LNCAP (cell line): Measurements from ENCODE around the gene STKLD1.

Source experiments
- CTCF ChIP-seq: fragments of 450-650 bp; IDR thresholded peaks from 2 replicates; pipeline ENCODE4 v1.5.1; 2017; ENCODE audit warnings: mild to moderate bottlenecking

The STKLD1 gene

DNA sequence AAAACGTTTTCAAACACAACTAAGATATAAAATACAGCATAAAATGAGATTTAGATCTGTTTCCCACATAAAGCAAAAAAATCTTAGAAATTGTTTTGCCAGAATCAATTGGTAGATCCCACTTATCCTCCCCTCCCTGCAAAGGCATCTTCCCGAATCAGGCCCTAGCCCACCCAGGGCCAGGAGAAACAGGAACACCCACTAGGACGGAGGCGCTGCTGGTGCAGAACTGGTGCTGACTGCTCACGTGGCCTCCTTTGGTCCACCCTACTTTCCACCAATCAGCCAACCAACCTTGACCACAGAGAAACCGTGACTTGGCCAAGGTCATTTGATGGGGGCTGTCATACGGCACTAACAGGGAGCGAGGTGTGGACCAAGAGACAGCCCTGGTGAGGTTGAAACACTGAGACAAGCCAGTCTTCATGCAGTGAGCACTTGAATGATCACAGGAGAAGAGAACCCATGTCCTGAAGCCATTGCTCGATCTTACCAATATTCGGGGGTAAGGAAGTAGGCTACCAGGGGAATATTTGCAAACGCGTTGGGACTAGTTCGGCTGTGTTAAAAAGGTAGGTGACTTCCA, 14.6 kb upstream of the STKLD1 start:
- no peak for TF ChIP-seq CTCF

DNA sequence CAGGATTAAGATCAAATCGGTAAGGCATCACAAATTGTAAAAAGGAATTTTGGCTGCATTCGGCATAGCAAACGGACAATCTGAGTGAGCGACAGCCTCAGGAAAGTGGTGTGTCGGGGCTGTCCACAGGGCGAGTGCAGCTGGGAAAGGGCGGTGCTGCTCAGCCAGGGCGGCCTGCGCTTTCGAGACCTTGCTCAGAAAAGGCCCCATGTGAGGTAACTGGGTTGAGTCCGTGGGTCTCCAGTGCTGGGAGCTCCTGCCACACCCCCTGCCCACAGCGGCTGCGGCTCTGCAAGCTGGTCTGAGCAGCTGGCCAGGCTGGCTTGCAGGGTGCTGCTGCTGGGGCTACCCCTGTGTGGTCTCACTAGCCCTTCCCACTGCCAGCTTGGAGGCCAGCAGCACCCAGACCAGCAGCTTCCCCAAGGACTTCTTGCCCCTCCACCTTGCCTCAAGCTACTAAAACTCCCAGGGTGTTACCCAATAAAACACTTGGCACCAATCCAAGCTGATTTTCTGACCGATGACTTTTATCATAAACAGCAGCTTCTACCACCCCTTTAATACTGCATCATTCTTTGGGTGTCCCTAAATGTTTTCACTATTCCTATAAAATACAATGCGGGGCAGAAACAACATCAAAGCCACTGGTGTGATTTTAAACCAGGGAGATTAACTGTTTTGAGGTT, 13.7 kb upstream of the STKLD1 start:
- no peak for TF ChIP-seq CTCF

DNA sequence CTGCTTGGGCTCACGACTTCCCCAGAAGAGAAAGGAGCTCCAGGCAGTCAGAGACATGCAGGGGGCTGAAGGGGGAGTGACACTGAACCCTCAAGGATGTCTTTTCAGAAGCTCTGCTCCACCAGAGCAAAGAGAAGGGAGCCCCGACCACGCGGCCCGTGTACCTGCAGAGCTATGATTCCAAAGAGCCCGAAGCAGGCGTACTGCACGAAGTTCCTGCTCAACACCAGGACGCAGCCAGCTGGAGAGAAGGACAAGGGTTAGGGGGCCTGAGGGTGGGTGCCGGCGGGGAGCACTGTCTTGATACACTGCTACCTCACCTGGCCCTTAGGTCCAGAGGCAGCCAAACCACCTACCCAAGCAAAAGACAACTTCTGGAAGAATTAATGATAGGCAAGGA, 9.7 kb upstream of the STKLD1 start:
- no peak for TF ChIP-seq CTCF

DNA sequence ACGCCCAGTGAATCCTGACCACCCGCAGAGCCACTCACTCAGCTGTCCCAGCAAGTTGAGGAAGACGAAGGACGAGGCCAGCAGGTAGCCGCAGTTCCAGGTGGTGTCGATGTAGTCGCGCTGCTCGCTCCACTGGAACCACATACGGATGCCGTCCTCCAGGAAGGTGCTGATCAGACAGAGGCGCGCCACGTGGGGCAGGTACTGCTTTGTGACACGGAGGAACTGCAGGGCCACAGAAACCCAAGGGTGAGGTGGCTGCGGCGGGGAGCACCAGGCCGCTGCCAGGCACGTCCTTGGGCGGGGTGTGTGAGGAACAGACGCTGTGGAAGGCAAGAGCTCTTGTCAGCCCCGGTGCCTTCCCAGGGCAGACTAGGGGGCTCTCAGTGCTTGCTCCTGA, 8.9 kb upstream of the STKLD1 start:
- TF ChIP-seq CTCF, result no peak

- no peak for TF ChIP-seq CTCF
Observed at GRCh38 chr9:133367778-133368177, 8.4 kb upstream of the STKLD1 start.

DNA sequence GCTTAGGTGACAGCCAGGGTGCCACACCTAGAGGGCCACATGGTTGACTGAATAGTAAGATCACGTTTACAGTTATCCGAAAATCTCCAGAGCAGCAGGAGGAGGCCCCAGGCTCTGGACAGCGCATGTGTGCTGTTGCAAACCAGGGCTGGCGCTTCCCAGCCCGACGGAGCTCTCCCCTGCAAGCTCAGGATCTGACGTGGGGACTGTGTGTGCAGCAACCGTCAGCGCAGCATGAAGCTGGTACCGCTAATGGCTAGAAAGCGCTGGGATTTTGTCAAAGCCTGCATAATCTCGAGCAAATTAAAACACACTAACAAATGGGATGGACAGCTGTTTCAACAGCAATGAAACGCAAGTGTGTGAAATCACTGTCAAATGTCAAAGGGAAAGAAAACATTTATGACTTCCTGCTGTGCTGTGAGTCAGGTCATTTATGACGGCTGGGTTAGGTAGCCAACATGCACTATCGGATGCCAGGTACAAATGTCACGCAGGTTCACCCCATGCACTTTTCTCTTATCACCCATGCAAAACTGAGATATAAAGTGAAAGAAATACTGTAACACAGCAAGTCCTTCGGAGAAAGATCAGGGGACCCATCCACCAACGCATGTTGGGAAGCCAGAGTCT, 7.8 kb upstream of the STKLD1 start:
- TF ChIP-seq CTCF, result no peak

GRCh38 chr9:133369422-133369821, 6.7 kb upstream of the STKLD1 start:
- no peak for TF ChIP-seq CTCF
